HepG2 (cell line): ENCODE data around the gene RAB23. TPM values are rescaled to one million over a fixed set of nuclear protein-coding genes. Genes with fewer than 3 reads are reported as not detected.
A peak's percentile ranks its signal among the peaks of the same experiment; 100 is the strongest.

Experiments used
- CEBPG ChIP-seq: IDR thresholded peaks from 2 replicates; pipeline ENCODE4 v1.6.1; 2016
- EP300 ChIP-seq, 3 experiments: sonication (generic) in 1 of 3; formaldehyde crosslinking in 1 of 3; IDR thresholded peaks; 2 replicates each; pipeline versions ENCODE4 v1.5.1 to v1.6.1; 2011 to 2020; ENCODE audit warnings: low read depth in 2 of 3, low read length in 2 of 3, borderline replicate concordance in 1 of 3, improper control_type of control experiment in 1 of 3, mild to moderate bottlenecking in 1 of 3, missing genetic modification reagents in 1 of 3, moderate library complexity in 1 of 3
- FUBP1 ChIP-seq: sonication (generic); formaldehyde crosslinking; IDR thresholded peaks from 2 replicates; pipeline ENCODE4 v1.5.1; 2020; ENCODE audit warnings: missing genetic modification reagents, mild to moderate bottlenecking, borderline replicate concordance
- GTF3A ChIP-seq: sonication (generic); formaldehyde crosslinking; conservative IDR thresholded peaks from 2 replicates; pipeline ENCODE4 v1.4.0; 2020; ENCODE audit warnings: mild to moderate bottlenecking, missing genetic modification reagents
- HDAC6 ChIP-seq: fragments of 200-600 bp; sonication (generic); IDR thresholded peaks from 2 replicates; pipeline ENCODE4 v1.7.0; 2017; ENCODE audit warnings: mild to moderate bottlenecking, antibody characterized with exemption, low read length, low read depth
- IRF1 ChIP-seq: sonication (generic); formaldehyde crosslinking; IDR thresholded peaks from 2 replicates; pipeline ENCODE4 v1.4.0; 2020; ENCODE audit warnings: low read depth, mild to moderate bottlenecking, missing genetic modification reagents
- KLF11 ChIP-seq: IDR thresholded peaks from 2 replicates; pipeline ENCODE4 v1.6.1; 2016; ENCODE audit warnings: missing compliant biosample characterization
- LCORL ChIP-seq, 2 experiments: fragments of 450-650 bp in 1 of 2; sonication (generic) in 1 of 2; formaldehyde crosslinking in 1 of 2; IDR thresholded peaks; 2 replicates each; pipeline versions ENCODE4 v1.5.0 to v1.6.1; 2017 to 2020; ENCODE audit warnings: antibody characterized with exemption in 1 of 2, missing genetic modification reagents in 1 of 2
- MYC ChIP-seq: sonication (generic); formaldehyde crosslinking; IDR thresholded peaks from 2 replicates; pipeline ENCODE4 v1.9.0; 2021; ENCODE audit warnings: missing genetic modification reagents, borderline replicate concordance
- MYNN ChIP-seq: sonication (generic); formaldehyde crosslinking; IDR thresholded peaks from 2 replicates; pipeline ENCODE4 v1.4.0; 2020; ENCODE audit warnings: mild to moderate bottlenecking, low read depth, missing genetic modification reagents
- NFATC3 ChIP-seq: sonication (generic); formaldehyde crosslinking; IDR thresholded peaks from 2 replicates; pipeline ENCODE4 v1.5.1; 2020; ENCODE audit warnings: mild to moderate bottlenecking, missing genetic modification reagents
- NFE2L1 ChIP-seq: sonication (generic); formaldehyde crosslinking; IDR thresholded peaks from 2 replicates; pipeline ENCODE4 v1.4.0; 2020; ENCODE audit warnings: missing genetic modification reagents, mild to moderate bottlenecking, borderline replicate concordance
- PHF5A ChIP-seq: IDR thresholded peaks from one replicate; pipeline ENCODE4 v1.6.1; 2018; ENCODE audit warnings: low read depth, missing genetic modification reagents; ENCODE audit not compliant: unreplicated experiment
- POLR2A ChIP-seq, 2 experiments: IDR thresholded peaks; 2 replicates each; pipeline ENCODE4 v1.6.1; 2011; ENCODE audit warnings: low read depth in 2 of 2, low read length in 2 of 2, mild to moderate bottlenecking in 1 of 2, moderate library complexity in 1 of 2; ENCODE audit not compliant: insufficient read depth in 1 of 2
- RARG ChIP-seq: sonication (generic); formaldehyde crosslinking; IDR thresholded peaks from 2 replicates; pipeline ENCODE4 v1.4.0; 2020; ENCODE audit warnings: low read depth, mild to moderate bottlenecking, missing genetic modification reagents
- RXRA ChIP-seq: sonication (generic); formaldehyde crosslinking; IDR thresholded peaks from 2 replicates; pipeline ENCODE4 v1.5.1; 2020; ENCODE audit warnings: missing genetic modification reagents
- TEAD2 ChIP-seq: sonication (generic); formaldehyde crosslinking; IDR thresholded peaks from 2 replicates; pipeline ENCODE4 v1.9.0; 2021; ENCODE audit warnings: missing genetic modification reagents
- THAP7 ChIP-seq: sonication (generic); formaldehyde crosslinking; IDR thresholded peaks from 2 replicates; pipeline ENCODE4 v1.8.1; 2023; ENCODE audit warnings: mild to moderate bottlenecking, missing genetic modification reagents
- THRA ChIP-seq: sonication (generic); formaldehyde crosslinking; IDR thresholded peaks from 2 replicates; pipeline ENCODE4 v1.4.0; 2020; ENCODE audit warnings: missing genetic modification reagents, borderline replicate concordance
- TRAFD1 ChIP-seq: sonication (generic); formaldehyde crosslinking; IDR thresholded peaks from 2 replicates; pipeline ENCODE4 v1.5.1; 2020; ENCODE audit warnings: missing genetic modification reagents, mild to moderate bottlenecking, borderline replicate concordance
- U2AF2 ChIP-seq: fragments of 200-400 bp; formaldehyde crosslinking; IDR thresholded peaks from 2 replicates; pipeline ENCODE4 v1.6.1; 2017; ENCODE audit warnings: low read depth, mild to moderate bottlenecking, low read length
- ZNF496 ChIP-seq: sonication (generic); formaldehyde crosslinking; IDR thresholded peaks from 2 replicates; pipeline ENCODE4 v1.8.1; 2023; ENCODE audit warnings: mild to moderate bottlenecking, moderate library complexity, missing genetic modification reagents; ENCODE audit not compliant: insufficient replicate concordance
- polyA plus RNA-seq, 8 experiments: library from polyadenylated mRNA; depleted of rRNA in 3 of 8; stranded (reverse) in 7 of 8; unstranded in 1 of 8; fragments of >200 nt; fragmentation: Illumina TruSeq in 4 of 8; extraction: Trizol in 4 of 8; gene quantifications; 2 replicates each; pipeline versions ENCODE4 v1.2.1 to v1.2.3, GENCODE V29; 2011 to 2016; ENCODE audit warnings: low read depth in 4 of 8, missing spikeins in 1 of 8, mixed read lengths in 1 of 8; ENCODE audit not compliant: insufficient read depth in 1 of 8
- total RNA-seq, 5 experiments: library from RNA; depleted of rRNA; stranded (reverse); fragments of >200 nt; fragmentation: Illumina TruSeq; extraction: Trizol; gene quantifications; 2 replicates each; pipeline ENCODE4 v1.2.3, GENCODE V29; 2016; ENCODE audit warnings: low read depth in 1 of 5

The RAB23 gene
- total and polyA plus RNA-seq, 2 of the 13 experiments (the other 11 are each of a cell fraction or from before 2014, with no cell fraction given) = 5.5 to 16.4 TPM

GRCh38 chr6:57172136-57173055, 49.7 kb downstream of the RAB23 start, which contains the start of gene BAG2 (continued):
- TF ChIP-seq FUBP1 (no peak), HDAC6 (no peak), MYNN (CRISPR knock-in tag) (no peak), ZNF496 (CRISPR knock-in tag) (no peak), IRF1 (CRISPR knock-in tag) (no peak), U2AF2 (no peak), RARG (CRISPR knock-in tag) (no peak), NFE2L1 (CRISPR knock-in tag) (peak; percentile 78; the same call in 1 of the 2 replicates), GTF3A (CRISPR knock-in tag) (no peak; the same call in 1 of the 2 replicates), NFATC3 (CRISPR knock-in tag) (no peak), THRA (CRISPR knock-in tag) (peak; percentile 41), KLF11 (CRISPR knock-in tag) (no peak), TRAFD1 (CRISPR knock-in tag) (no peak), THAP7 (CRISPR knock-in tag) (0 out of 2 replicates have a peak, but pooled peaks have one; percentile 52), CEBPG (peak; percentile 24; the same call in 1 of the 2 replicates), POLR2A (IDR thresholded peaks at IDR 0.05; ENCODE audit: insufficient read depth in 1 of 2, low read depth in 2 of 2, low read length in 2 of 2) (peak; percentile 93 to 98), MYC (CRISPR knock-in tag) (peak; percentile 96), LCORL (IDR thresholded peaks at IDR 0.05) (no peak), LCORL (CRISPR knock-in tag; IDR thresholded peaks at IDR 0.05) (peak; percentile 82), PHF5A (peak; percentile 15), RXRA (CRISPR knock-in tag) (peak; percentile 94), EP300 (IDR thresholded peaks at IDR 0.05; ENCODE audit: low read depth in 2 of 2, low read length in 2 of 2) (peak; percentile 6 to 53; a peak in 2 of 4 replicates), EP300 (CRISPR knock-in tag; IDR thresholded peaks at IDR 0.05; ENCODE audit: borderline replicate concordance) (no peak), TEAD2 (CRISPR knock-in tag) (peak; percentile 81; the same call in 1 of the 2 replicates)
